HepG2 (cell line): Measurements from ENCODE around the gene L3MBTL1. TPM values are rescaled to one million over a fixed set of nuclear protein-coding genes. Genes with fewer than 3 reads are reported as not detected.

Experiments used
- HNRNPLL ChIP-seq: fragments of 200-400 bp; formaldehyde crosslinking; IDR thresholded peaks from 2 replicates; pipeline ENCODE4 v1.6.1; 2017; ENCODE audit warnings: mild to moderate bottlenecking, low read depth, low read length; ENCODE audit not compliant: poor library complexity, severe bottlenecking
- KDM6A ChIP-seq: IDR thresholded peaks from 2 replicates; pipeline ENCODE4 v1.6.1; 2016; ENCODE audit warnings: low read depth
- MXI1 ChIP-seq: IDR thresholded peaks from 3 replicates; pipeline ENCODE4 v1.6.1; 2012; ENCODE audit warnings: low read depth, low read length, inconsistent platforms, borderline replicate concordance
- PTBP1 ChIP-seq: fragments of 200-400 bp; formaldehyde crosslinking; IDR thresholded peaks from 2 replicates; pipeline ENCODE4 v1.6.1; 2018; ENCODE audit warnings: low read length, low read depth; ENCODE audit not compliant: poor library complexity, severe bottlenecking
- TSC22D2 ChIP-seq: sonication (generic); formaldehyde crosslinking; IDR thresholded peaks from 2 replicates; pipeline ENCODE4 v1.5.1; 2020; ENCODE audit warnings: missing genetic modification reagents, mild to moderate bottlenecking, borderline replicate concordance
- ZBTB7A ChIP-seq: sonication (generic); formaldehyde crosslinking; IDR thresholded peaks from 2 replicates; pipeline ENCODE4 v1.8.0; 2022; ENCODE audit warnings: mild to moderate bottlenecking, missing genetic modification reagents
- ZFP1 ChIP-seq: IDR thresholded peaks from 2 replicates; pipeline ENCODE4 v1.6.1; 2016
- ZMYM3 ChIP-seq: sonication (generic); formaldehyde crosslinking; IDR thresholded peaks from 2 replicates; pipeline ENCODE4 v1.5.1; 2020; ENCODE audit warnings: mild to moderate bottlenecking, missing genetic modification reagents
- ZNF101 ChIP-seq: sonication (generic); formaldehyde crosslinking; IDR thresholded peaks from 2 replicates; pipeline ENCODE4 v1.4.0; 2020; ENCODE audit warnings: mild to moderate bottlenecking, low read depth, missing genetic modification reagents, borderline replicate concordance
- ZNF251 ChIP-seq: sonication (generic); formaldehyde crosslinking; IDR thresholded peaks from 2 replicates; pipeline ENCODE4 v1.9.0; 2021; ENCODE audit warnings: mild to moderate bottlenecking, missing genetic modification reagents
- ZNF350 ChIP-seq: sonication (generic); formaldehyde crosslinking; IDR thresholded peaks from 2 replicates; pipeline ENCODE4 v1.4.0; 2020; ENCODE audit warnings: mild to moderate bottlenecking, low read depth, missing genetic modification reagents, borderline replicate concordance
- ZNF430 ChIP-seq: sonication (generic); formaldehyde crosslinking; IDR thresholded peaks from 2 replicates; pipeline ENCODE4 v1.9.0; 2021; ENCODE audit warnings: mild to moderate bottlenecking, missing genetic modification reagents
- ZNF484 ChIP-seq: sonication (generic); formaldehyde crosslinking; IDR thresholded peaks from 2 replicates; pipeline ENCODE4 v1.5.1; 2020; ENCODE audit warnings: mild to moderate bottlenecking, low read depth, missing genetic modification reagents, borderline replicate concordance
- ZNF577 ChIP-seq: sonication (generic); formaldehyde crosslinking; IDR thresholded peaks from 2 replicates; pipeline ENCODE4 v1.4.0; 2020; ENCODE audit warnings: mild to moderate bottlenecking, low read depth, missing genetic modification reagents, borderline replicate concordance
- polyA plus RNA-seq, 8 experiments: library from polyadenylated mRNA; depleted of rRNA in 3 of 8; stranded (reverse) in 7 of 8; unstranded in 1 of 8; fragments of >200 nt; fragmentation: Illumina TruSeq in 4 of 8; extraction: Trizol in 4 of 8; gene quantifications; 2 replicates each; pipeline versions ENCODE4 v1.2.1 to v1.2.3, GENCODE V29; 2011 to 2016; ENCODE audit warnings: low read depth in 4 of 8, missing spikeins in 1 of 8, mixed read lengths in 1 of 8; ENCODE audit not compliant: insufficient read depth in 1 of 8
- total RNA-seq, 5 experiments: library from RNA; depleted of rRNA; stranded (reverse); fragments of >200 nt; fragmentation: Illumina TruSeq; extraction: Trizol; gene quantifications; 2 replicates each; pipeline ENCODE4 v1.2.3, GENCODE V29; 2016; ENCODE audit warnings: low read depth in 1 of 5
- TF ChIP-seq, protein P1 (sequence below): sonication (generic); formaldehyde crosslinking; IDR thresholded peaks from 2 replicates; pipeline ENCODE4 v1.5.0; 2020; ENCODE audit warnings: missing genetic modification reagents
- TF ChIP-seq, protein P2 (sequence below): sonication (generic); formaldehyde crosslinking; IDR thresholded peaks from 2 replicates; pipeline ENCODE4 v1.4.0; 2020; ENCODE audit warnings: missing genetic modification reagents, borderline replicate concordance
- TF ChIP-seq, protein P3 (sequence below): sonication (generic); formaldehyde crosslinking; conservative IDR thresholded peaks from 2 replicates; pipeline ENCODE4 v1.4.0; 2020; ENCODE audit warnings: missing genetic modification reagents
- TF ChIP-seq, protein P4 (sequence below): sonication (generic); formaldehyde crosslinking; IDR thresholded peaks from 2 replicates; pipeline ENCODE4 v1.8.0; 2023; ENCODE audit warnings: mild to moderate bottlenecking, missing genetic modification reagents
- TF ChIP-seq, protein P5 (sequence below): sonication (generic); formaldehyde crosslinking; IDR thresholded peaks from 2 replicates; pipeline ENCODE4 v1.5.0; 2020; ENCODE audit warnings: mild to moderate bottlenecking, missing genetic modification reagents, moderate library complexity
- TF ChIP-seq, protein P6 (sequence below): sonication (generic); IDR thresholded peaks from 2 replicates; pipeline ENCODE4 v1.6.1; 2016; ENCODE audit warnings: low read depth, borderline replicate concordance

L3MBTL1 gene
- total and polyA plus RNA-seq, 2 of the 13 experiments (the other 11 are each of a cell fraction or from before 2014, with no cell fraction given), result 9.0 to 17.8 TPM

DNA sequence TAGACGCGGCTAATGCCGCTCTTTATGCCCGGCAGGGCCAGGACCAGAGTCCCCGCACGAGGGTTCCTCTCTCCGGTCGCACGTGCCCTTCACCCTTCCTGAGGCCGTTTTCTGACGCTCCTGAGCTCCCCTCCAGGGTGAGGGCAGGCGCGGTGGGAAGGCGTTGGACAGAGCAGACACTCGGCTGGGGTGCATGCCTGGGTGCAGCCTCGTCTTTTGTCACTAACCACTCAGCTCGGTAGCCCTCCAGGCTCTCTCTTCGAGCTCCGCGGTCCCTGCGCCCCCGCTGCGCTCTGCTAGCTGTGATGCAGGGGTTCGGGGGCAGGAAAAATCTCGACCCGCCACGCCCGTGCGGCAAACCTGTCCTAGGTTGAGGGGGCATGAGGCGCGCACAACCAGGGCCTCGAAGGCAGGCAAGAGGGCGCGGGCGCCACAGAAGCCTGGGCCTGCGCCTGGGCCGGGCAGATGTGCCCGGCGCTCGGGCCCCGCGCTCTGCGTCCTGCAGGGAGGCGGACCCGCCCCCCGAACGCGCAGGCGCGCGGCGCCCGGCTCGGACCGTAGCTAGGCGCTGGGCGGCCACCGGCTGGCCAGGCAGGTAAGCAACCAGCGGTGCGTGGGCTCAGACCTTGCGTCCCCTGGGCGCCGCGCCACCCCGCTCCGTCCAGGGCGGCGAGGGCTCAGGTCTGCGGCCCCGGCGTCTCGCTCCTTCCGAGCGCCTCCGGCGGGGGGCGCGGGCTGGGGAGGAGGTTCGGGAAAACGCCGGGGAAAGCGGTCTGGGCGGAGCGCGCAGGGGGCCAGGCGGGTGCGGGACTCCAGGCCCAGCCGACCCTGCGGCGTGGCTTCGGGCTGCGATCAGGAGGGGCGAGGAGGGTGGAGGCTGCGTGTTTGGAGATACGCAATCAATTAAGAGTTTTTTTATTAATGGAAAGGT, at the start of gene L3MBTL1 (continued):
- TF ChIP-seq, protein P1, sequence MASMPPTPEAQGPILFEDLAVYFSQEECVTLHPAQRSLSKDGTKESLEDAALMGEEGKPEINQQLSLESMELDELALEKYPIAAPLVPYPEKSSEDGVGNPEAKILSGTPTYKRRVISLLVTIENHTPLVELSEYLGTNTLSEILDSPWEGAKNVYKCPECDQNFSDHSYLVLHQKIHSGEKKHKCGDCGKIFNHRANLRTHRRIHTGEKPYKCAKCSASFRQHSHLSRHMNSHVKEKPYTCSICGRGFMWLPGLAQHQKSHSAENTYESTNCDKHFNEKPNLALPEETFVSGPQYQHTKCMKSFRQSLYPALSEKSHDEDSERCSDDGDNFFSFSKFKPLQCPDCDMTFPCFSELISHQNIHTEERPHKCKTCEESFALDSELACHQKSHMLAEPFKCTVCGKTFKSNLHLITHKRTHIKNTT (CRISPR knock-in tag), result no peak; the same call in 1 of the 2 replicates
- TF ChIP-seq ZBTB7A (CRISPR knock-in tag) (peak; percentile 86), ZNF577 (CRISPR knock-in tag) (peak; percentile 37; the same call in 1 of the 2 replicates), MXI1 (peak; percentile 35; the same call in 1 of the 3 replicates), TSC22D2 (0 out of 2 replicates have a peak, but pooled peaks have one; percentile 19), PTBP1 (peak; percentile 10), KDM6A (CRISPR knock-in tag) (no peak), ZNF430 (CRISPR knock-in tag) (peak; percentile 55; the same call in 1 of the 2 replicates), ZMYM3 (CRISPR knock-in tag) (peak; percentile 7; the same call in 1 of the 2 replicates), ZNF484 (CRISPR knock-in tag) (peak; percentile 60; the same call in 1 of the 2 replicates), ZNF101 (peak; percentile 90; the same call in 1 of the 2 replicates), ZFP1 (CRISPR knock-in tag) (no peak), ZNF350 (0 out of 2 replicates have a peak, but pooled peaks have one; percentile 38), ZNF251 (CRISPR knock-in tag) (0 out of 2 replicates have a peak, but pooled peaks have one; percentile 37), HNRNPLL (peak; percentile 99)
- TF ChIP-seq, protein P2, sequence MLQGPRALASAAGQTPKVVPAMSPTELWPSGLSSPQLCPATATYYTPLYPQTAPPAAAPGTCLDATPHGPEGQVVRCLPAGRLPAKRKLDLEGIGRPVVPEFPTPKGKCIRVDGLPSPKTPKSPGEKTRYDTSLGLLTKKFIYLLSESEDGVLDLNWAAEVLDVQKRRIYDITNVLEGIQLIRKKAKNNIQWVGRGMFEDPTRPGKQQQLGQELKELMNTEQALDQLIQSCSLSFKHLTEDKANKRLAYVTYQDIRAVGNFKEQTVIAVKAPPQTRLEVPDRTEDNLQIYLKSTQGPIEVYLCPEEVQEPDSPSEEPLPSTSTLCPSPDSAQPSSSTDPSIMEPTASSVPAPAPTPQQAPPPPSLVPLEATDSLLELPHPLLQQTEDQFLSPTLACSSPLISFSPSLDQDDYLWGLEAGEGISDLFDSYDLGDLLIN (CRISPR knock-in tag), result peak; percentile 67; the same call in 1 of the 2 replicates
- TF ChIP-seq, protein P3, sequence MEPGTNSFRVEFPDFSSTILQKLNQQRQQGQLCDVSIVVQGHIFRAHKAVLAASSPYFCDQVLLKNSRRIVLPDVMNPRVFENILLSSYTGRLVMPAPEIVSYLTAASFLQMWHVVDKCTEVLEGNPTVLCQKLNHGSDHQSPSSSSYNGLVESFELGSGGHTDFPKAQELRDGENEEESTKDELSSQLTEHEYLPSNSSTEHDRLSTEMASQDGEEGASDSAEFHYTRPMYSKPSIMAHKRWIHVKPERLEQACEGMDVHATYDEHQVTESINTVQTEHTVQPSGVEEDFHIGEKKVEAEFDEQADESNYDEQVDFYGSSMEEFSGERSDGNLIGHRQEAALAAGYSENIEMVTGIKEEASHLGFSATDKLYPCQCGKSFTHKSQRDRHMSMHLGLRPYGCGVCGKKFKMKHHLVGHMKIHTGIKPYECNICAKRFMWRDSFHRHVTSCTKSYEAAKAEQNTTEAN (CRISPR knock-in tag), result 0 out of 2 replicates have a peak, but pooled peaks have one; percentile 32
- TF ChIP-seq, protein P4, sequence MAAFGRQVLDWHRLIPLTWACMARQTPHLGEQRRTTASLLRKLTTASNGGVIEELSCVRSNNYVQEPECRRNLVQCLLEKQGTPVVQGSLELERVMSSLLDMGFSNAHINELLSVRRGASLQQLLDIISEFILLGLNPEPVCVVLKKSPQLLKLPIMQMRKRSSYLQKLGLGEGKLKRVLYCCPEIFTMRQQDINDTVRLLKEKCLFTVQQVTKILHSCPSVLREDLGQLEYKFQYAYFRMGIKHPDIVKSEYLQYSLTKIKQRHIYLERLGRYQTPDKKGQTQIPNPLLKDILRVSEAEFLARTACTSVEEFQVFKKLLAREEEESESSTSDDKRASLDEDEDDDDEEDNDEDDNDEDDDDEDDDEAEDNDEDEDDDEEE (CRISPR knock-in tag), result peak; percentile 97; the same call in 1 of the 2 replicates
- TF ChIP-seq, protein P5, sequence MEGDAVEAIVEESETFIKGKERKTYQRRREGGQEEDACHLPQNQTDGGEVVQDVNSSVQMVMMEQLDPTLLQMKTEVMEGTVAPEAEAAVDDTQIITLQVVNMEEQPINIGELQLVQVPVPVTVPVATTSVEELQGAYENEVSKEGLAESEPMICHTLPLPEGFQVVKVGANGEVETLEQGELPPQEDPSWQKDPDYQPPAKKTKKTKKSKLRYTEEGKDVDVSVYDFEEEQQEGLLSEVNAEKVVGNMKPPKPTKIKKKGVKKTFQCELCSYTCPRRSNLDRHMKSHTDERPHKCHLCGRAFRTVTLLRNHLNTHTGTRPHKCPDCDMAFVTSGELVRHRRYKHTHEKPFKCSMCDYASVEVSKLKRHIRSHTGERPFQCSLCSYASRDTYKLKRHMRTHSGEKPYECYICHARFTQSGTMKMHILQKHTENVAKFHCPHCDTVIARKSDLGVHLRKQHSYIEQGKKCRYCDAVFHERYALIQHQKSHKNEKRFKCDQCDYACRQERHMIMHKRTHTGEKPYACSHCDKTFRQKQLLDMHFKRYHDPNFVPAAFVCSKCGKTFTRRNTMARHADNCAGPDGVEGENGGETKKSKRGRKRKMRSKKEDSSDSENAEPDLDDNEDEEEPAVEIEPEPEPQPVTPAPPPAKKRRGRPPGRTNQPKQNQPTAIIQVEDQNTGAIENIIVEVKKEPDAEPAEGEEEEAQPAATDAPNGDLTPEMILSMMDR, result peak; percentile 48; the same call in 1 of the 2 replicates
- TF ChIP-seq, protein P6, sequence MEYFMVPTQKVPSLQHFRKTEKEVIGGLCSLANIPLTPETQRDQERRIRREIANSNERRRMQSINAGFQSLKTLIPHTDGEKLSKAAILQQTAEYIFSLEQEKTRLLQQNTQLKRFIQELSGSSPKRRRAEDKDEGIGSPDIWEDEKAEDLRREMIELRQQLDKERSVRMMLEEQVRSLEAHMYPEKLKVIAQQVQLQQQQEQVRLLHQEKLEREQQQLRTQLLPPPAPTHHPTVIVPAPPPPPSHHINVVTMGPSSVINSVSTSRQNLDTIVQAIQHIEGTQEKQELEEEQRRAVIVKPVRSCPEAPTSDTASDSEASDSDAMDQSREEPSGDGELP, result peak; percentile 46; the same call in 1 of the 2 replicates
